ENCODE results near the gene SHKBP1.

- TF ChIP-seq EZH2 (IDR thresholded peaks at IDR 0.05; ENCODE audit: insufficient read depth, poor library complexity, severe bottlenecking) (no peak), EZH2phosphoT487 (IDR thresholded peaks at IDR 0.05; ENCODE audit: insufficient read depth, low read depth) (no peak)
Observed at GRCh38 chr19:40578442-40578908, 1.8 kb downstream of the SHKBP1 start.

All from GM23248 (cell line).